Heart right ventricle (tissue), 16 donors: ENCODE results near the gene RGS9BP. TPM values are rescaled to one million over a fixed set of nuclear protein-coding genes. Genes with fewer than 3 reads are reported as not detected.
A peak's percentile ranks its signal among the peaks of the same experiment; 100 is the strongest.

Experiments used
- ATAC-seq, 8 donors: fragments of 200-7000 bp; cut with Tn5 transposase; one replicate each; pipeline ENCODE4 v1.9.1; 2020; ENCODE audit warnings: mild to moderate bottlenecking in 8 of 8, moderate library complexity in 8 of 8, moderate number of reproducible peaks in 1 of 8
- DNase-seq, 2 donors: peaks; one replicate each; pipeline ENCODE4 v3.0.0-alpha.2; 2020
- H3K27ac ChIP-seq, 10 donors: fragments of 200-600 bp; sonication (generic) in 2 of 10; one replicate each; pipeline versions ENCODE4 v1.5.0 to v1.8.0; 2020 to 2022; ENCODE audit warnings: mild to moderate bottlenecking in 3 of 10
- H3K27me3 ChIP-seq, 7 donors: fragments of 200-600 bp; one replicate each; pipeline ENCODE4 v1.8.0; 2021 to 2022; ENCODE audit warnings: mild to moderate bottlenecking in 2 of 7
- H3K36me3 ChIP-seq, 9 donors: fragments of 200-600 bp; sonication (generic) in 1 of 9; one replicate each; pipeline versions ENCODE4 v1.5.0 to v1.8.0; 2020 to 2022; ENCODE audit warnings: mild to moderate bottlenecking in 2 of 9
- H3K4me1 ChIP-seq, 9 donors: fragments of 200-600 bp; sonication (generic) in 1 of 9; one replicate each; pipeline versions ENCODE4 v1.5.0 to v1.8.0; 2020 to 2022; ENCODE audit warnings: mild to moderate bottlenecking in 4 of 9
- H3K4me3 ChIP-seq, 10 donors: fragments of 200-600 bp; sonication (generic) in 2 of 10; one replicate each; pipeline versions ENCODE4 v1.5.0 to v1.8.0; 2020 to 2022; ENCODE audit warnings: mild to moderate bottlenecking in 7 of 10, moderate library complexity in 2 of 10
- H3K9me3 ChIP-seq, 11 donors: fragments of 200-600 bp in 10 of 11; sonication (generic) in 2 of 11; one replicate each; pipeline versions ENCODE4 v1.5.0 to v1.8.0; 2013 to 2022; ENCODE audit warnings: mild to moderate bottlenecking in 2 of 11, control low read depth in 1 of 11, moderate library complexity in 1 of 11
- WGBS, 2 donors: extraction: QIAGEN DNeasy Blood & Tissue Kit; methylation state at CpG; one replicate each; pipeline ENCODE4 v1.1.7; 2013; ENCODE audit warnings: inconsistent platforms in 1 of 2; 5-methylcytosine and 5-hydroxymethylcytosine counted together
- intact Hi-C, 10 donors: fragments of 100-400 bp; cut with DNase I; formaldehyde crosslinking; loops; one replicate each; pipeline versions ENCODE4 v1.11.1 to v1.14.2; 2022
- polyA plus RNA-seq, 2 donors: library from polyadenylated mRNA; stranded (reverse); fragments of 200-250 nt; gene quantifications; one replicate each; pipeline ENCODE4 v1.2.3, GENCODE V29; 2013
- total RNA-seq, 10 donors: library from RNA; stranded (reverse); fragmentation: NEBNext Ultra II Directional in 3 of 10; extraction: Animal tissue kit (Norgen Biotek cat#: 25700) in 3 of 10; gene quantifications; one replicate each; pipeline versions ENCODE4 v1.2.1 to v1.2.4, GENCODE V29; 2021 to 2023
- TF ChIP-seq, protein P1 (sequence below), 9 donors: fragments of 200-600 bp; sonication (generic) in 2 of 9; IDR thresholded peaks; one replicate each; pipeline versions ENCODE4 v1.5.0 to v1.8.0; 2021 to 2022; ENCODE audit warnings: antibody characterized with exemption in 9 of 9, mild to moderate bottlenecking in 5 of 9, moderate library complexity in 1 of 9
- donor health status: Arrhythmogenic right ventricular cardiomyopathy.
- donor health status: ischemic (EF 13 %, LVEDD 7.1; RV severe dilation, severe dysfunction).
- donor health status: healthy with polysubstance abuse.
- donor health status: DM: no; HTN: yes; CAD: no.
- donor health status: DM: no; HTN: no; CAD: no.
- donor health status: ischemic (EF 25% LVEDD 6.9; RV normal size, moderate dysfunction).
- donor health status: ischemic (EF 25% LVEDD 5.7; RV mildly dilated, moderate dysfunction).
- donor health status: healthy.
- donor health status: DM: yes; HTN: yes; CAD: no.
- donor health status: Ischemic cardiomyopathy.
- donor health status: ischemic (EF 35%, LVEDD 5.7; RV mildly dilated, moderate dysfunction).
- donor health status: nonischemic (EF 11% LVEDD 7.7; RV severe dilation, severe dysfunction).
- donor health status: DM: yes; HTN: yes; CAD: no.
- donor health status: PGD.
- donor health status: ischemic (EF 29% LVEDD 5.4; RV normal size, mild dysfunction).
- donor health status: nonischemic (EF 23%, LVEDD 6.1; RV moderate dilation, normal function).

RGS9BP gene
- total and polyA plus RNA-seq, 12 donors: 0.43 to 13.5 (median 4.2) TPM

- TF ChIP-seq, protein P1, sequence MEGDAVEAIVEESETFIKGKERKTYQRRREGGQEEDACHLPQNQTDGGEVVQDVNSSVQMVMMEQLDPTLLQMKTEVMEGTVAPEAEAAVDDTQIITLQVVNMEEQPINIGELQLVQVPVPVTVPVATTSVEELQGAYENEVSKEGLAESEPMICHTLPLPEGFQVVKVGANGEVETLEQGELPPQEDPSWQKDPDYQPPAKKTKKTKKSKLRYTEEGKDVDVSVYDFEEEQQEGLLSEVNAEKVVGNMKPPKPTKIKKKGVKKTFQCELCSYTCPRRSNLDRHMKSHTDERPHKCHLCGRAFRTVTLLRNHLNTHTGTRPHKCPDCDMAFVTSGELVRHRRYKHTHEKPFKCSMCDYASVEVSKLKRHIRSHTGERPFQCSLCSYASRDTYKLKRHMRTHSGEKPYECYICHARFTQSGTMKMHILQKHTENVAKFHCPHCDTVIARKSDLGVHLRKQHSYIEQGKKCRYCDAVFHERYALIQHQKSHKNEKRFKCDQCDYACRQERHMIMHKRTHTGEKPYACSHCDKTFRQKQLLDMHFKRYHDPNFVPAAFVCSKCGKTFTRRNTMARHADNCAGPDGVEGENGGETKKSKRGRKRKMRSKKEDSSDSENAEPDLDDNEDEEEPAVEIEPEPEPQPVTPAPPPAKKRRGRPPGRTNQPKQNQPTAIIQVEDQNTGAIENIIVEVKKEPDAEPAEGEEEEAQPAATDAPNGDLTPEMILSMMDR (IDR thresholded peaks at IDR 0.05): no peak
- Histone ChIP-seq H3K4me3 (no peak within 1 kb of the TSS), H3K4me1 (no peaks in the 10 kb centered on the region), H3K27me3 (no peaks in the 10 kb centered on the region), H3K27ac (no peak within 1 kb of the TSS), H3K9me3 (peaks cover 0 to 5% (median 0%) of the 10 kb centered on the region in 11 donors), H3K36me3 (peaks cover 0 to 10% (median 0%) of the 10 kb centered on the region in 9 donors)
- intact Hi-C loops: no loop called here
- 87 to 89% methylated on average over 39 to 44 of the region's 44 CpGs for WGBS, 2 donors
- peak in 1 of 2 donors; percentile 15 for DNase-seq
- ATAC-seq: peak in 1 of 8 donors; percentile 66
Observed at GRCh38 chr19:32719611-32720059, 44.0 kb downstream of the RGS9BP start, which contains the start of gene TDRD12. TSS of gene TDRD12 (plus strand) at chr19:32719767. CDS start at chr19:32720073, 306 bp downstream.

GRCh38 chr19:32720216-32720935 lies 44.7 kb downstream of the RGS9BP start:
- DNase-seq: no peak
- TF ChIP-seq, protein P1 (IDR thresholded peaks at IDR 0.05): no peak
- 95 to 97% methylated on average over 20 to 22 of the region's 22 CpGs for WGBS, 2 donors
- H3K27me3 ChIP-seq: no peaks in the 10 kb centered on the region
- intact Hi-C loops: no loop called here
- no peaks in the 10 kb centered on the region for H3K4me1 ChIP-seq
- peaks cover 0 to 7% (median 0%) of the 10 kb centered on the region in 9 donors for H3K36me3 ChIP-seq
- no peak overlapping the region for H3K4me3 ChIP-seq
- ATAC-seq: no peak
- peaks cover 0 to 5% (median 0%) of the 10 kb centered on the region in 11 donors for H3K9me3 ChIP-seq
- no peak overlapping the region for H3K27ac ChIP-seq

DNA sequence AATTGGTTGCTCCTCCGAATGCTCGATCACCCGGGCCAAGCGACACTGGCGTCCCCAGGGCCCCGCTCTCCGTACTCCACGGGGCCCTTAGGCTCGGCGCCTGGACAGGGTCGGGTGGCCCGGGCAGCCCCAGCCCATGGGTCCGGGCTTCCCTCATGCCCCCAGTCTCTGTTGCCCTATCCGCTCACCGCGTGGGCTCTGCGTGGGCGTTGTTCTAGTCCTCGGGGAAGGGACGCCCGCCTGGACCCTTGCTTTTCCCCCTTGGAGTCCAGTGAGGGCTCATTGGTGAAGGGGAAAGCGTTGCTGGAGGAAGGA lies 45.2 kb downstream of the RGS9BP start:
- H3K4me3 ChIP-seq: no peak overlapping the region
- DNase-seq (no peak), ATAC-seq (no peak)
- no peaks in the 10 kb centered on the region for H3K4me1 ChIP-seq
- H3K9me3 ChIP-seq: peaks cover 0 to 10% (median 0%) of the 10 kb centered on the region in 11 donors
- H3K27me3 ChIP-seq: no peaks in the 10 kb centered on the region
- H3K27ac ChIP-seq: no peak overlapping the region
- peaks cover 0 to 7% (median 0%) of the 10 kb centered on the region in 9 donors for H3K36me3 ChIP-seq
- TF ChIP-seq, protein P1 (IDR thresholded peaks at IDR 0.05): no peak
- WGBS, 2 donors: 96 to 98% methylated on average over 22 of the region's 22 CpGs
- intact Hi-C loops: no loop called here

Other genes starting within 250 kb of the RGS9BP start
- gene PDCD5, start 94.7 kb upstream of the RGS9BP start, total RNA-seq: 100 to 1,000 TPM in 7 of 10 donors, 10 to 100 TPM in 3; 84.3 to 172 (median 103) TPM
- gene PDCD5, start 94.7 kb upstream of the RGS9BP start, polyA plus RNA-seq: 100 to 1,000 TPM; 239 to 349 TPM
- 10 to 100 TPM; 16.6 to 24.5 (median 20.0) TPM for gene ANKRD27, start 668 bp upstream of the RGS9BP start, total RNA-seq
- gene ANKRD27, start 668 bp upstream of the RGS9BP start, polyA plus RNA-seq: 10 to 100 TPM in 1 of 2 donors, 1 to 10 TPM in 1; 7.6 to 10.1 TPM
- 10 to 100 TPM; 16.1 to 27.7 (median 20.5) TPM for gene NUDT19, start 16.0 kb downstream of the RGS9BP start, total RNA-seq
- gene NUDT19, start 16.0 kb downstream of the RGS9BP start, polyA plus RNA-seq: 10 to 100 TPM in 1 of 2 donors, 1 to 10 TPM in 1; 9.1 to 10.0 TPM
- under 1 TPM in 5 of 10 donors, not detected in 5; 0.07 to 0.47 (median 0.13) TPM for gene TDRD12, start 43.9 kb downstream of the RGS9BP start, total RNA-seq
- under 1 TPM in 1 of 2 donors, not detected in 1; 0.06 TPM for gene TDRD12, start 43.9 kb downstream of the RGS9BP start, polyA plus RNA-seq
- gene SLC7A9, start 193.9 kb downstream of the RGS9BP start, total RNA-seq: under 1 TPM in 1 of 10 donors, not detected in 9; 0.24 TPM
- under 1 TPM in 1 of 2 donors, not detected in 1; 0.12 TPM for gene SLC7A9, start 193.9 kb downstream of the RGS9BP start, polyA plus RNA-seq